CD1c-positive myeloid dendritic cell (primary cell): ENCODE measurements around the gene FLT3.
"Not testable (repeated sequence)": the region's sequence is repeated elsewhere in the genome, so short reads cannot be mapped to it uniquely, and the experiment has no call there.

Source experiments
- DNase-seq: peaks from one replicate; pipeline ENCODE4 v3.0.0-alpha.2; 2016; ENCODE audit errors: extremely low spot score

FLT3 gene

GRCh38 chr13:28099396-28100149 lies 803 bp downstream of the FLT3 start:
- DNase-seq, result no peak

GRCh38 chr13:28097503-28097902 lies 2.9 kb downstream of the FLT3 start:
- DNase-seq, result no peak

GRCh38 chr13:28094306-28094705 lies 6.1 kb downstream of the FLT3 start:
- DNase-seq, result peak; percentile 24

GRCh38 chr13:28093881-28094280 lies 6.5 kb downstream of the FLT3 start:
- peak; percentile 11 for DNase-seq

GRCh38 chr13:28092431-28092830 lies 7.9 kb downstream of the FLT3 start:
- no peak for DNase-seq

- no peak for DNase-seq
These were observed 11.3 kb downstream of the FLT3 start for GRCh38 chr13:28089065-28089464.

- not testable (repeated sequence) for DNase-seq
These were observed 22.6 kb downstream of the FLT3 start for GRCh38 chr13:28077820-28078219.

GRCh38 chr13:28077231-28077630 lies 23.1 kb downstream of the FLT3 start:
- peak; percentile 17 for DNase-seq

GRCh38 chr13:28071424-28071823 lies 29.0 kb downstream of the FLT3 start:
- DNase-seq, result no peak

GRCh38 chr13:28067491-28067890 lies 32.9 kb downstream of the FLT3 start:
- no peak for DNase-seq

GRCh38 chr13:28058866-28059613 lies 41.3 kb downstream of the FLT3 start:
- peak; percentile 55 for DNase-seq

GRCh38 chr13:28056970-28057712 lies 43.2 kb downstream of the FLT3 start:
- peak; percentile 69 for DNase-seq

GRCh38 chr13:28056426-28056825 lies 44.0 kb downstream of the FLT3 start:
- no peak for DNase-seq

- DNase-seq, result peak; percentile 48
These were observed 45.0 kb downstream of the FLT3 start for GRCh38 chr13:28055357-28055756.

GRCh38 chr13:28052945-28053344 lies 47.4 kb downstream of the FLT3 start:
- peak; percentile 67 for DNase-seq

- DNase-seq, result no peak
These were observed 50.2 kb downstream of the FLT3 start for GRCh38 chr13:28049880-28050875.

GRCh38 chr13:28049215-28049614 lies 51.2 kb downstream of the FLT3 start:
- DNase-seq, result no peak

GRCh38 chr13:28048768-28049167 lies 51.6 kb downstream of the FLT3 start:
- DNase-seq, result no peak

- DNase-seq, result peak; percentile 81
These were observed 52.5 kb downstream of the FLT3 start for GRCh38 chr13:28047757-28048388.

- DNase-seq, result no peak
These were observed 53.4 kb downstream of the FLT3 start for GRCh38 chr13:28046981-28047380.

- DNase-seq, result no peak
These were observed 54.5 kb downstream of the FLT3 start for GRCh38 chr13:28045861-28046260.
